ENCODE results near the gene VWA3B. TPM values are rescaled to one million over a fixed set of nuclear protein-coding genes. Genes with fewer than 3 reads are reported as not detected.

Gene VWA3B
- total and polyA plus RNA-seq, 2 donors (not counting 3 experiments of a cell fraction or from before 2014, with no cell fraction given) = not detected

DNA sequence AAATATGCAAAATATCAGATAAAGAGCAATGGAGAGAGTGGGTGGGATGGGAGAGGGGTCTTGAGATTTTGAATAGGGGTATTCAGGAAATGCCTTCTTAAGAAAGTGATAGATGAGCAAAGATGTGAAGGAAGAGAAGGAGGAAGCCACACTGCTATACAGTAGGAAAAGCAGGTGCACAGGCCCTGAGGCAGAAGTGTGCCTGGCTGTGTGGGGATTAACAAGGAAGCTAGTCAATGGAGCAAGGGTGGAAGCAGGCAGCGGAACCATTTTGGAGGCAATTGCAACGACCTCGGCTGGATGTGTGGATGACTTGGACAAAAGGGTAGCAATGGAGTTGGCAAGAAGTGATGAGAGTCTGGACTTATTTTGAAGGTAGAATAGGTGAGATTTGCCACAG is 248.3 kb downstream of the VWA3B start:
- H3K9me3 ChIP-seq (replicated peaks; ENCODE audit: control insufficient read depth, insufficient read depth, low read length) = no peaks in the 10 kb centered on the region
- intact Hi-C loops (cut with micrococcal nuclease) = no loop called here
- POLR2A ChIA-PET = no interaction called here
- no peaks in the 10 kb centered on the region for H3K27me3 ChIP-seq (ENCODE audit: control insufficient read depth in 2 of 2, insufficient read depth in 2 of 2, low read length in 2 of 2)
- no peak overlapping the region for H3K4me2 ChIP-seq (ENCODE audit: insufficient read depth, low read length)
- CTCF ChIA-PET = interaction anchor here (1.0 kb wide), 1 partner anchor 8 kb away, joined by 3 read pairs; no protein-coding TSS in a partner anchor
- no peaks in the 10 kb centered on the region for H3K4me1 ChIP-seq (ENCODE audit: control insufficient read depth, extremely low read depth, insufficient read depth, low read length)
- no peak for FAIRE-seq
- TF ChIP-seq JUN (IDR thresholded peaks at IDR 0.05; ENCODE audit: borderline replicate concordance, insufficient read depth, insufficient read length, low read depth) (no peak), GATA2 (IDR thresholded peaks at IDR 0.05; ENCODE audit: insufficient read depth, insufficient read length, low read depth, low read length) (no peak), POLR2A (IDR thresholded peaks at IDR 0.05; ENCODE audit: low read depth, low read length) (no peak), MYC (IDR thresholded peaks at IDR 0.05; ENCODE audit: low read depth, low read length) (no peak), EZH2 (IDR thresholded peaks at IDR 0.05; ENCODE audit: borderline replicate concordance, low read depth, low read length, severe bottlenecking) (no peak), FOS (IDR thresholded peaks at IDR 0.05; ENCODE audit: borderline replicate concordance, insufficient read depth, low read length) (no peak), POLR2AphosphoS5 (IDR thresholded peaks at IDR 0.05; ENCODE audit: insufficient read depth, low read depth, low read length) (no peak)
- TF ChIP-seq, protein P1, sequence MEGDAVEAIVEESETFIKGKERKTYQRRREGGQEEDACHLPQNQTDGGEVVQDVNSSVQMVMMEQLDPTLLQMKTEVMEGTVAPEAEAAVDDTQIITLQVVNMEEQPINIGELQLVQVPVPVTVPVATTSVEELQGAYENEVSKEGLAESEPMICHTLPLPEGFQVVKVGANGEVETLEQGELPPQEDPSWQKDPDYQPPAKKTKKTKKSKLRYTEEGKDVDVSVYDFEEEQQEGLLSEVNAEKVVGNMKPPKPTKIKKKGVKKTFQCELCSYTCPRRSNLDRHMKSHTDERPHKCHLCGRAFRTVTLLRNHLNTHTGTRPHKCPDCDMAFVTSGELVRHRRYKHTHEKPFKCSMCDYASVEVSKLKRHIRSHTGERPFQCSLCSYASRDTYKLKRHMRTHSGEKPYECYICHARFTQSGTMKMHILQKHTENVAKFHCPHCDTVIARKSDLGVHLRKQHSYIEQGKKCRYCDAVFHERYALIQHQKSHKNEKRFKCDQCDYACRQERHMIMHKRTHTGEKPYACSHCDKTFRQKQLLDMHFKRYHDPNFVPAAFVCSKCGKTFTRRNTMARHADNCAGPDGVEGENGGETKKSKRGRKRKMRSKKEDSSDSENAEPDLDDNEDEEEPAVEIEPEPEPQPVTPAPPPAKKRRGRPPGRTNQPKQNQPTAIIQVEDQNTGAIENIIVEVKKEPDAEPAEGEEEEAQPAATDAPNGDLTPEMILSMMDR (IDR thresholded peaks at IDR 0.05; ENCODE audit: extremely low read depth in 1 of 2, insufficient read depth in 1 of 2, low read depth in 1 of 2, low read length in 2 of 2) = no peak
- TF ChIP-seq, protein P2, sequence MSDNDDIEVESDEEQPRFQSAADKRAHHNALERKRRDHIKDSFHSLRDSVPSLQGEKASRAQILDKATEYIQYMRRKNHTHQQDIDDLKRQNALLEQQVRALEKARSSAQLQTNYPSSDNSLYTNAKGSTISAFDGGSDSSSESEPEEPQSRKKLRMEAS (IDR thresholded peaks at IDR 0.05; ENCODE audit: insufficient read depth, insufficient read length) = no peak
- no peaks in the 10 kb centered on the region for H3K9me1 ChIP-seq (replicated peaks; ENCODE audit: control insufficient read depth, extremely low read depth, insufficient read depth, low read length)
- no peak overlapping the region for H3K27ac ChIP-seq (ENCODE audit: insufficient read depth, low read depth, low read length)
- dilution Hi-C loops (cut with MboI; ENCODE audit: extremely low pct_ligation_motif_present, low sequenced_read_pairs) = loop anchor here (25.0 kb wide), 1 partner anchor 173 kb away; no protein-coding TSS in a partner anchor
- BruUV-seq (replicated peaks) = no TSS peak
- no peak overlapping the region for H3K9ac ChIP-seq (replicated peaks; ENCODE audit: extremely low read depth, insufficient read depth, low read length)
- H3K36me3 ChIP-seq (ENCODE audit: control insufficient read depth in 2 of 2, extremely low read depth in 1 of 2, insufficient read depth in 2 of 2, low read length in 2 of 2) = no peaks in the 10 kb centered on the region
- no peak overlapping the region for H3K4me3 ChIP-seq (replicated peaks in 1 of 3; ENCODE audit: insufficient read depth in 1 of 3, low read depth in 1 of 3, low read length in 3 of 3)
- no peak for DNase-seq (ENCODE audit: low read depth, low spot score)
- no peaks in the 10 kb centered on the region for H4K20me1 ChIP-seq (replicated peaks; ENCODE audit: control insufficient read depth, extremely low read depth, insufficient read depth, low read length)
- H2AFZ ChIP-seq (ENCODE audit: low read depth, low read length) = no peak overlapping the region
- H3K79me2 ChIP-seq (ENCODE audit: control insufficient read depth, insufficient read depth, low read length) = no peaks in the 10 kb centered on the region

All from endothelial cell of umbilical vein (primary cell).